Epithelial cell of prostate (primary cell): Measurements from ENCODE around the gene SHROOM1.
A peak's percentile ranks its signal among the peaks of the same experiment; 100 is the strongest.

ENCODE experiments used
- DNase-seq: peaks from one replicate; pipeline ENCODE4 v3.0.0-alpha.2; 2011; ENCODE audit warnings: low read depth, low spot score
- H3K27ac ChIP-seq: fragments of 450-650 bp; 2 replicates; pipeline ENCODE4 v1.5.1; 2017; ENCODE audit warnings: mild to moderate bottlenecking

The SHROOM1 gene

DNA sequence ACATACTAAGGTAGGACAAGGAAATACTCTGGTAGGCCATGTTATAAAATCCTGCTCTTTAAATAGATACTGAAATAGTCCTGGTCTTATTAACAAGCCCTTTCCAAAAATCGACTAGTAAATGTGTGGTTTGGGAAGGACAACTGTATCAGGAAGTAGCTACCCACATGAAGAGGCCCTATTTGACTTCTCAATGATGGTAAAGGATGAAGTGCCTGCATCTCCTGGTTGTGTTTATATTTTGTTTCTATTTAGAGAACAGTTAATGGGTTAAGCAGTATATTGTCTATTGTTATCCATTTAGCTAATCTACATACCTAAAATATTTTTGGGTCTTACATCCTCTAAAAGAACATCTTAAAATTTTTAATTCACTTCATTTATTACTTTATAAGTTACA is 23.3 kb upstream of the SHROOM1 start:
- no peak for DNase-seq
- no peak overlapping the region for H3K27ac ChIP-seq

DNA sequence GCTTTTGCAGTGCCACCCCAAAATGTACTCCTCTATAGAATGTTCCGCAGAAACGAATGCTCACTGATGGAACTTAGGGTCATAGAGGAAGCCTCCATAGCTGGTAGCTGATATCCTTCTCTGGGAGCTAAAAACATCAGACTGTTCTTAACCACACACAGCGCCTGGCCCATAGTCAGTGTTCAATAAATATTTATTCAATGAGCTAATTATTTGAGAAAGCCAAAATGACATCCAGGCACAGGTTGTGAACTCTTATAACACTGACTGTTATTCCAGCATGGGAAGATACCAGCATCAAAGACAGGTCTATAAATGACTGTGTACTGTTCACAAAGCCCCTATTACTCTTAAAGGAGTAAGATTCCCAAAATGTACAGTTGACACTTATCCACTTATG is 22.9 kb upstream of the SHROOM1 start:
- H3K27ac ChIP-seq: no peak overlapping the region
- DNase-seq: no peak

DNA sequence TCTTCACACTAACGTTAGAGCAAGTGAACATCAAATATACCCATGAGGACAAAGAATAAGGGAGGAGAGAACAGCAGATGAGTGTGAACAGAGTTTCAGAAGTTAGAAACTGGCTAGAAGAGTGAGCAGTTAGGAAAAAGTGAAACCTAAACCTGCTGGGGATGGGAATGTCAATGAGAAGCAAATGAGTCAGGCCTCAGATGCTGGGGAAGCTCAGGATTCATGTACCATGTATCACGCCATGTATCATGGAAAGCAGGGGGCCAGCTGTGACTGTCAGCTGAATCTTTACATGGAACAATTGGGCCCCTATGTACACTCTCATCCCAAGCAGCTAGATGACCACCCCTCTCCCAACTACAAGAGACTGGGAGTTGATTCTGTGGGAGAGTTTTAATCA is 19.6 kb upstream of the SHROOM1 start:
- no peak overlapping the region for H3K27ac ChIP-seq
- no peak for DNase-seq

DNA sequence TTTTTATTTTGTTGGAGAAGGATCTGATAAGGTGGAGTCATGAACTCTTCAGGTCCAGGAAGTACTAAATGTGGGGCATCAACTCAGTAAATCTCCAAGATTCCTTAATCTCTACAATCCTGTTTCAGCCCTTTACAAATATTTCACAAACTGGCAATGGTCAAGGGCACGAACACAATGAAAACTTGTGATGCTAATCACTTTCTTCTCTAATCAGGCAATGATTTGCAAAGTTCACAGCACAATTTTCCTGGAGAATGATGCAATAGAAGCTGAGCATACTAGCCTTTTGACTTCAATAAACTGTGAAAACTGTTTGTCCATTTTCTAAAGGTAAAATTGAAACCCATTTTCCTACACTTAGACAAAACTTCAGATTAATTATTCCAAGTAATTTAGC is 18.9 kb upstream of the SHROOM1 start:
- no peak for DNase-seq

DNA sequence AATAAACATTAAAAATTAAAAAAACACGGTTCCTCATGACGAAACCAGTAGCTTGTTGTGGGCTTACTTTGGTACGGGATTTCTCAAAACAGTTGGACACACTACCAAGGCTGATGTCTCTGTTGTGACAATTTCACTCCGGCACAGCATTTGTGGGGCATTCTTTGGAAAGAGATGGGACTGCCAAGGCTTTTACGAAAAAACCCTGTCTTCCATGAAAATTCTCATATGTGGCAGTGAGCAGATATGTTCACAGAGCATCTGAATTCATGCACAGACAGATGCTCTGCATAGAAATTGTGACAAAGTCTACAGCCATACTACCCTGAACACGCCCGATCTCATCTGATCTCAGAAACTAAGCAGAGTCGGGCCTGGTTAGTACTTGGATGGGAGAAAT is 17.8 kb upstream of the SHROOM1 start:
- no peak for DNase-seq
- no peak overlapping the region for H3K27ac ChIP-seq

More for the DNA sequence above, 18.9 kb upstream of the SHROOM1 start:
- no peak overlapping the region for H3K27ac ChIP-seq

DNA sequence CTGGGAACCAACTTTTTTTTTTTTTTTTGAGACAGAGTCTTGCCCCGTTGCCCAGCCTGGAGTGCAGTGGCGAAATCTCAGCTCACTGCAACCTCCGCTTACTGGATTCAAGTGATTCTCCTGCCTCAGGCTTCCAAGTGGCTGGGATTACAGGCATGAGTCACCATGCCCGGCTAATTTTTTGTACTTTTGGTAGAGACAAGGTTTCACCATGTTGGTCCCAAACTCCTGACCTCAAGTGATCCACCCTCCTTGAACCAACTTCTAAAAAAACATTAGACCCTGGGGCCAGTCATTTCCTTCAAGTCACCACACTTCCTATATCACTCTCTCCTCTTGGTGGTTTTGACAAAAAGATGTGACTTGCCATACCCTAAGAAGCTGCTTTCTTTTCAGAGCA is 10.9 kb upstream of the SHROOM1 start:
- H3K27ac ChIP-seq: peak overlapping the region; percentile 78
- no peak for DNase-seq

DNA sequence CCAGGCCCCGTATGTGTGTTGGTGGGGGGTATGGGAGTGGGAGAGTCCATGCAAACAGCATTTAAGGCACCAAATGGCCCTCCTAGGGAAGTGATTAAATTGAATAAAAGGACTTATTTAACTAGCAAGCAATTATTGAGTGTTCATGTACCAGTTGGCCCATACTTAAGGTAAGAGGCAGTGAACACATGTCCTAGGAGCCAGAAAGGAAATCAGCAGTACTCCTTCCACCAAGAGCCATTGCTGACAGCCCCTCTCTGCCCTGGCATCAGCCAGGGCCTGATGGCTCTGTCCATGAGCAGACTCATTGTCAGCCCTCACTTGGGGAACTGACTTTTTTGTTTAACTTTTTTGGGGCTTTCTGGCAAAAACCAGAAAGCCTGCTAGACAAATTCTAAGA is 10.4 kb upstream of the SHROOM1 start:
- no peak for DNase-seq
- peak overlapping the region; percentile 78 for H3K27ac ChIP-seq

DNA sequence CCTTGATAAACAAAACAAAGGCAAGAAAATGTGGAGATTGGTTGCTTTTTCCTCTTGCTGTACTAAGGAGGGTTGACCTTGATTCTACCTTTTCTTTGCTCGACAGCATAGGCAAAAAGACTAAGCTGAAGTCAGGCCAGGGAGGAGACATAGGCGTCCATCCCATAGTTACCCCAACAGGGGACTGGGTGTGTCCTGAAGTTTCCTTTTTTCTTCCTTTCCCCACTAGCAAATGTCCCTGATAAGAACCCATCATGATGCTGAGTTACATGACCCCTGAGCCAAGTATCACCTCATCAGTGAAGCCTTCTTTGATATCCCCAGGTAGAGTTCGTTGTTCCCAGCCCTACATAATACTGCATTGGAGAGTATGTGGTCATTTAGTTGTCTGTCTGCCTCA is 9.9 kb upstream of the SHROOM1 start:
- peak overlapping the region; percentile 78 for H3K27ac ChIP-seq
- DNase-seq: no peak

DNA sequence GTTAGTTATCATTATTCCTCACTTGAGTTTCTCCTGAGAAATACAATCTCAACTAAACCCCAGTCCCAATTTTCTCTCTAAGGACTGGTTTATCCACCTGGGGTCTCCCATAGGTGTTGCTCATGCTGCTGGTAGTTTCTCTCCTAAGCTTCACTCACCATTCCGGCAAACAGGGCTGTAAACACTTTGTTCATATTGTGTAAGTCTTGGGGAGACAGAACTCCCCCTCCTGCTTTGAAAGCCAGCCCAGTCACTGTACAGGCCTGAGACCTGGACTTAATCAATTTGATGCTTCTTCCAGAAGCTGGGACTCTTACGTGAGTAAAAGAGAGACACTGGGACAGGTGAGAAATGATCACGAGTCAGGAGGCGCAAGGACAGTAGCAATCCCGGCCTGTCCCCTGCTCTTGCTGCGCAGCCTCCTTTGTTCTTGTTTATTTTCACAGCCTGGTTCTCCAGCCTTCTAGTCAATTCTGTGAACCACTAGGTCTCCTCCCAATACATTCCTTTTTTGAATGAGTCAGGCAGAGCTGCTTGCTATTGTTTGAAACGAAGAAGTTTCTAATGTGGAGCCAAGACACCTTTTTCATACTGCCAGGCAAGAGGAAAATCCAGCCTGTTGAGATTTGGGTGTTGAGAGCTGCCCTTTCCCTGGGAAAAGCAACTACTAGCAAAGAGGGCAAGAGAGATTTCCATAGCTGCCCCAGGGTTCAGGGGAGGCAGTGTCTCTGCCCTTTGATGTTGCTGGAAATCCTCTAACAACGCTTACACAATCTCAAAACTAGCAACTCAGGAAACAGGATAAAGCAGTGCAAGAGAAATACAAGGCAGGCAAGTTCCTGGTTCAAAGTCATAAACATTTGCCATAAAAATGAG is 9.2 kb upstream of the SHROOM1 start:
- peak overlapping the region; percentile 78 for H3K27ac ChIP-seq
- peak; percentile 53 for DNase-seq

DNA sequence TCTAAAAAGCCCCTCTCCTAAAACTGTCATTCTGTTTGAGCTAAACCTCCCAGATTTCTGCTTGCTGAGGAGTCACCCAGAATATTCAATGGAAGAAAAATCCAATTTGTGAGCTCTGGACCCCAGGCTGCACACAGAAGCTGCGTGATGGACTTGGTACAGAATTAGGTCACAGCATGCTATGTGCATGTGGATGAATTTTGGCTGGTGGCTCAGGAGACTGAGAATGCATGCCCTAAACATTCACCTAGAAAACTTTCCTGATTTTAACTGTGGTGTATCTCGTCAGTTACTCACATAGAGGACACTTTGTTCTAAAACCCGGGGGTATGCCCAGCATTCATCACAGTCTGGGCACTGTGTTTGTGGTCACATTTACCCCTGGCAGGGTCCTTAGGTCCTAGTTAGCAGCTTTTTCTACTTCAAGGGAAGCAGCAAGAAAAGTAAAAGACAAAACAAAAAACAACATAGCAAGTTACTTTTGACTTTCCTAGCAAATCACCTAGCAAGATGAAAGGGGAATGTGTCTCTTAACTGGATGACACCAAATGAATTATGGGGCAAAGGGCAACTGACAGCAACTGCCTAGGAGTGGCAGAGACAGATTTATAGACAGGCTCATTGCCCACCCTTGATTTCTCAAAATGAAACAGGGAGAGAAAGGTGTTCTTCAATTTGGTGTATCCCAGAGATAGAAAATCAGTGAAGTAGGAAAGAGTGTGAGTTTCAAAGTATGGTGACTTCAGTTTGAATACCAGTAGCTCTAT is 8.3 kb upstream of the SHROOM1 start:
- DNase-seq: no peak
- peak overlapping the region; percentile 78 for H3K27ac ChIP-seq

DNA sequence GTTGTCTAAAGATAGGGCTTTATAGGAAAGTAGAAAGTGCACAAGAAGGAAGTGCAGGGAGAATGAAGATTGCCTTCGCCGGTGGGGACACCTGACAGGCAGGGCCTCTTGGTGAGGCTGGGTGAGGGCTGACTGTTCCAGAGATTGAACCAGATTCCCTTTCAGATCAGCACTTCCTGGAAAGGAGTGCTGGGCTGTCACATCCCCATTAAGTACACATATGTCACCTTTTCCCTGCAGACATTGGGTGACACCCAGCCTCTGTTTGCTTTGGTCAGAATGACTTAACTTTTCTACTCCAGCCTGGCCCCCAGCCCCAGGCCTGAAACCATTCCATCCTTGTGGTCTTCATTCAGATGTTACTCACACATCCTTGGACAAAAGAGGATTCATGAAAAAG is 7.4 kb upstream of the SHROOM1 start:
- DNase-seq: no peak
- H3K27ac ChIP-seq: no peak overlapping the region

DNA sequence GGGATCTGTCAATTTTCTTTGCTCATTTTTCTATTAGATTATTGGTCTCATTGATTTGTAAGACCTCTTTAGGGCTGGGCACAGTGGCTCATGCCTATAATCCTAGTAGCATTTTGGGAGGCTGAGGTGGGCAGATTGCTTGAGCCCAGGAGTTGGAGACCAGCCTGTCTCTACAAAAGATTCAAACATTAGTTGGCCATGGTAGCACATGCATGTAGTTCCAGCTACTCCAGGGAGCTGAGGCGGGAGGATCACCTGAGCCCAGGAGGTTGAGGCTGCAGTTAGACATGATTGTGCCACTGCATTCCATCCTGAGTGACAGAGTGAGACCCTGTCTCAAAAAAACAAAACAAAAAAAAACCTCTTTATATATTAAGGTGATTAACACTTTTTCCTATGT is 6.4 kb upstream of the SHROOM1 start:
- H3K27ac ChIP-seq: no peak overlapping the region
- no peak for DNase-seq

DNA sequence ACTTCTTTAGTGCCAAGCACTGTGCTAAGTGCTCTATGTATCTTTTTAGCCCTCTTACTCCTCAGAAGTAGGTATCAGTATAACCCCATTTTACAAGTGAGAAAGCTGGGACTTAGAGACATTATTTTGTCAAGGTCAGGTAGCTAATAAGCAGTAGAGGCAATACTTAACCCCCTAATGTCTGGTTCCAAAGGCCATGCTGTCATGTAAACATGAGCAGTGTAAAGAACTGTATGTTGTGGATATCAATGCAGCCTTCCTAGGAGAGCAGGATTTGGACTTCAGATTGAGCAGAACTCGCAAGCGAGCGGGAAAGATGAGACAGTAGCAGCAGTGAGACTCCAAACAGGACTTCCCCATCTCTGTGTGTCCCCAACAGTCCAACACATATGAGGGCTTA is 3.6 kb upstream of the SHROOM1 start:
- H3K27ac ChIP-seq: no peak overlapping the region
- DNase-seq: no peak

DNA sequence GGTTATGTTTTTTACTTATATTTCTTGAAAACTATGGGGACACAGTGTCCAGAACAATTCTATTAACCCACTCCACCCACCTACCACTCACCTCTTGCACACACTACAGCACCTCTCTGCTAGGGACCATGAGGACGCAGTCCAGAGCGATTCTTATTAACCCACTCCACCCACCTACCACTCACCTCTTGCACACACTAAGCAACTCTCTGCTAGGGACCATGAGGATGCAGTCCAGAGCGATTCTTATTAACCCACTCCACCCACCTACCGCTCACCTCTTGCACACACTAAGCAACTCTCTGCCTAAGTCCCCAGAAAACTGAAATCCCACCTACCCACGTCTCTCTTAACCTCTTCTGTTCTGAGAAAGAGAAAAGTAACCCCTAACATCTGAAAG is 2.2 kb upstream of the SHROOM1 start:
- no peak overlapping the region for H3K27ac ChIP-seq
- no peak for DNase-seq

DNA sequence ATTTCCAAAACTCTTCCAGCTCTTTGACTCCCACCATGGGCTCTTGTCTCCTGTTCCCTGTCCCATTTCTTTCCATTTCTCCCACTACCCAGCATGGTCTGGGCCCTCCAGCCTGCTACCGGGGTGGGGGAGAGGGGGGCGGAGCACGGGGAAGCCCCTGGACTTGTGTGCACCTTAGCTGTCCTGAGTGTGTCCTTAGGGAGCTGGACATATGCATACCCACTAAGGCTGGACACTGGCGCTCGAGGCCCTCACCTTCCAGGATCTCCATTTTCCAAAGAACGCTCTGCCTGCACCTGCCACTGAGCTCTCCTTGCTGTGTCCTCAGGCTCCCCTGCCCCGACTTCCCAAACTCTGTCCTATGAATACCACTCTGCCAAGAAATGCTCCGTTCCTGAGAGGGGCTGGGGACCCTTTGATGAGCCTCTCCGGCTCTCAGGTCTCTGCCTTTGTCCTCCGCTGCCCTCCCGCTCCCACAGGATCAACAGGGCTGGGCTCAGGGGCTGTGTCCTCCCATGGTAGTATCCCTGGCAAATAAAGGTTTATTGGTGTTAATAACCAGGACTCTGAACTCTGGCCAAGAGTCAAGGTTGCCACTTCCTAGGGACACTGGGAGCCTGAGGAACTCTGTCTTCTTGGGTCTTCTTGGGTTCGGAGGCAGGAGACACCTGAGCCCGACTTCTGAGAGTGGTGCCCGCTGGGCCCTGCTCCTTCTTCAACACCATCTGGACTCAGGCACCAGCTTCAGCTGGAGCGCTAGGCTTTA is 831 bp upstream of the SHROOM1 start:
- H3K27ac ChIP-seq: no peak overlapping the region
- no peak for DNase-seq

DNA sequence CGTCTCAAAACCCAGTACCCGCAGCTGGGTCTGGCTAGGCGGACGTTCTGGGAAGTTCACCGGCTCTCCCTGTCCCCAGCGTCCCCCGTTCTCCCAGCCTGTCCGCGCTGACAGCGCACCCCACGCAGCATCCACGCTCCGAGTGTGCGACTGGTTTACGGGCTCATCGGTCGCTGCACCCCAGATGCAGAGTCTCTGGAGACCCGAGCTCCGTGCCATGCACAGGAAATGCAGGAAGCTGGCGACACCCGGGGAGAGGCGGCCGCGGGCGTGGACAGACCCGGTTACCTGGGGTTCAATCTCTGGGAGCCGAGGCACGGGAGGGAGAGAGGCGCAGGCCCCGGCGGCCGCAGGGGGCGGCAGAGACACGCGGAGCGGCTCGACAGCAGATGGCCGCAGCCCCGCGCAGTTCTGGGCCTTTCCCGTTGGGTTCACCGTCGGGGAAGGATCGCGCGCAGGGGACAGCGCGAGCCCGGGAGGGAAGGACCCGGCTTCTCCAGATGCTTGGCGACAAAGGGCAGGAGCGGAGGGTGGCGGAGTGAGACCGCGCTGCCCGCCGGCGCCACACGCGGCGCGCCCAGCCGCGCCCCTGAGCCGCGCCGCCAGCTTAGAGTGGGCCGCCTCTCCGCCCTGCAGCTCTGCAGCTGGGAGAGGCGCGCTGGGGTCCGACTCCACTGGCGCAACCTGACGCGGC is 558 bp downstream of the SHROOM1 start:
- no peak for DNase-seq
- no peak overlapping the region for H3K27ac ChIP-seq

DNA sequence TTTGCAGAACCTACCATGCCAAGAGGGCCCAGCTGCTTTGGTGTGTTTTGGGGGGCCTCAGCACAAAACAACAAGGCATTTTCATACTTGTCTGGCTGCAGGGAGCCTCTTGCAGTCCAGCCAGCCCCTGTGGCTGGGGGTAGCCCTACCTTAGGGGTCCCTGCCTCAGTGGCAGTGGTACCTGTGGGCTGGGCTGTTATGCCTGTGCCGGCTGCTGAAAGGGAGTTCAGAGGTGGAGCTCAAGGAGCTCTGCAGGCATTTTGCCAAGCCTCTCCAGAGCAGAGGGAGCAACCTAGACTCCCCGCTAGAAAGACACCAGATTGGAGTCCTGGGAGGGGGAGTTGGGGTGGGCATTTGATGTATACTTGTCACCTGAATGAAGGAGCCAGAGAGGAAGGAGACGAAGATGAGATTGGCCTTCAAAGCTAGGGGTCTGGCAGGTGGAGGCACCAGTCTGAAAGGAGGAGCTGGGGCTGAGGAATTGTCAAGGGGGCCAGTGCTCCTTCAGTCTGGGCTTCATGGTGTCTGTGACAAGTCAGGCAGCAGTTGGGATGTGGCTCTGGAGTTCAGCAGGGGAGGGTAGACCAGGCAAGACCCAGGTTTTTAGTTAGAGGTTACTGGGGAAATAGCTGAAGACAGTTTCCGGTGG is 1.5 kb downstream of the SHROOM1 start:
- no peak overlapping the region for H3K27ac ChIP-seq
- no peak for DNase-seq

DNA sequence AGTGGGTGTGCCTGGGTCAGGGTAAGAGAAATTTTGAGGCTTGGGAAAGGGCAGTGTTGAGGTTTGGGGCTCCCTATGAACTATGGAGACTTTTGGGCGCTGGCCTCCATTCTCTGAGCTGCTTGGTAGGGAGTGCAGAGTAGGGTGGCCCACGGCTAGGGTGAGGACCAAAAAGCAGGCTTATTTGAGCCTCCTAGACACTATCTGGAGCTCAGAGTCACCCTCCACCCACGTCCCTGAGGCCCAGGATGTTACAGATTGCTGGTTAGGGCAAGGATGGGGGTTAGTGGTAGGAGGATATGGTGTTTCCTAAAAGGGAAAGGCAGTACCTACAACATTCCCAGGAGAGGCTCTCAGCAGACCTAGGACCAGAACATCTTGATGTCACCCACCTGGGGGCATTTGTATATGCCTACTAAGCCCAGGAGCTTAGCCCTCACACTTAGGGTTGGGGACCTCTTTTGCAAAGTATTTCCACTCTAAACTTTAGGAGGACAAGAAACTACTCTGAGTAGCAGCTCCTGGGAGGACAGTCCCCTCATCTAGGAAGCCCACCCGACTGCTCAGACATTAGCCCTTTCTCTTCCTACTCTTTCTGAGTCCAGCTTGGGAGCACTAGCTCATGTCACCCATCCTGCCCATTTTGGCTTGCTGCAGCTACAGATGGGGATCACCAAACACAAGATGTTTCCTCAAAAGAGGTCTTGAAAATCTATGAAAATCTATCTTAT is 2.3 kb downstream of the SHROOM1 start:
- no peak overlapping the region for H3K27ac ChIP-seq
- DNase-seq: no peak

DNA sequence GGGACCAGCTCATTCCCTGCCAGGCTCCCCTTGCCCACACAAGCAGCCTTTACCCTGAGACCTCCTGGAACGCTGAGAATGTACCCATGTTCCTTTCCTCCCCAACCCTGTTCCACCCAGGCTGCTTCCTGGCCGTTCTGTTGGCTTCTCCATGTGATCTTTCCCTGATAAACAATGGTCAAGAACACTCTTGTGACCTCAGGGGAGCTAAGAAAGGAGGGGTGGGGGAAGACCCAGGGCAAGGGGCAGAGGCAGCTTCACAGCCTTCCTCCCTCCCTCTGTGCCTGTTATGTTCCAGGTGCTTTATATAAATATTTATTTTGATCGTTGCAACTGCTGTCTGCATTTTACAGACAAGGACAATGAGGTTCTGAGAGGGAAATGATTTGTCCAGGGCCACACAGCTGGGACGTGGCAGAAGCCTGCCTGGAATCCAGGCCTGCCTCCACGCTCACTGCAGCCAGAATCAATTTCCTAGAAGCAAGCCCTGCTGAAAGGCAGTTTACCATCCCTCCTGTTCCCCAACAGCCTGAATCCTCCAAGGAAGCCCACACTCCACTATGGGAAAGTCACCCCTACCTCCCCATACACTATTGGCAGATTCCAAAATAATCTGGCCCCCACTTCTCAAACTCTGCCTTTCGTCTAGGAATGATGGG is 3.9 kb downstream of the SHROOM1 start:
- no peak overlapping the region for H3K27ac ChIP-seq
- DNase-seq: no peak
